GM18507 (cell line): ENCODE measurements around the gene KAZN.

Experiments used
- DNase-seq: peaks from one replicate; pipeline ENCODE4 v3.0.0; 2011; ENCODE audit warnings: low read depth; ENCODE audit not compliant: insufficient read length; ENCODE audit errors: extremely low spot score
- FAIRE-seq: peaks from 2 replicates; lab custom pipeline; 2011; peaks lifted over from hg19 to GRCh38; lab: Jason Lieb, UNC

KAZN gene

GRCh38 chr1:14803002-14803789 lies 204.7 kb downstream of the KAZN start:
- no peak for DNase-seq
- FAIRE-seq: no peak

GRCh38 chr1:14804626-14805025 lies 206.1 kb downstream of the KAZN start:
- no peak for DNase-seq
- no peak for FAIRE-seq

- no peak for FAIRE-seq
- no peak for DNase-seq
These were observed 208.3 kb downstream of the KAZN start for GRCh38 chr1:14806772-14807171.

GRCh38 chr1:14808768-14809167 lies 210.3 kb downstream of the KAZN start:
- FAIRE-seq: no peak

GRCh38 chr1:14809191-14809981 lies 210.9 kb downstream of the KAZN start:
- DNase-seq (no peak), FAIRE-seq (no peak)

More at GRCh38 chr1:14808768-14809167, 210.3 kb downstream of the KAZN start:
- DNase-seq: no peak

GRCh38 chr1:14810595-14811361 lies 212.3 kb downstream of the KAZN start:
- DNase-seq: no peak
- no peak for FAIRE-seq

- FAIRE-seq (no peak), DNase-seq (no peak)
These were observed 213.1 kb downstream of the KAZN start for GRCh38 chr1:14811573-14811972.

- DNase-seq: no peak
- no peak for FAIRE-seq
These were observed 213.7 kb downstream of the KAZN start for GRCh38 chr1:14812189-14812588.

GRCh38 chr1:14815175-14815877 lies 216.8 kb downstream of the KAZN start:
- FAIRE-seq (no peak), DNase-seq (no peak)

- FAIRE-seq (no peak), DNase-seq (no peak)
These were observed 219.0 kb downstream of the KAZN start for GRCh38 chr1:14817223-14818170.

GRCh38 chr1:14820295-14821085 lies 222.0 kb downstream of the KAZN start:
- DNase-seq (no peak), FAIRE-seq (no peak)

- DNase-seq: no peak
- no peak for FAIRE-seq
These were observed 224.0 kb downstream of the KAZN start for GRCh38 chr1:14822493-14822892.

GRCh38 chr1:14822996-14823395 lies 224.5 kb downstream of the KAZN start:
- FAIRE-seq (no peak), DNase-seq (no peak)

- DNase-seq: no peak
- FAIRE-seq: no peak
These were observed 225.9 kb downstream of the KAZN start for GRCh38 chr1:14824314-14824915.

- DNase-seq: no peak
- FAIRE-seq: no peak
These were observed 226.9 kb downstream of the KAZN start for GRCh38 chr1:14825396-14825795.

- DNase-seq (no peak), FAIRE-seq (no peak)
These were observed 227.7 kb downstream of the KAZN start for GRCh38 chr1:14826172-14826636.

- FAIRE-seq (no peak), DNase-seq (no peak)
These were observed 228.3 kb downstream of the KAZN start for GRCh38 chr1:14826731-14827326.
